HepG2 (cell line): ENCODE measurements around the gene PPP1R9B. TPM values are rescaled to one million over a fixed set of nuclear protein-coding genes. Genes with fewer than 3 reads are reported as not detected.

ENCODE experiments used
- FOXJ3 ChIP-seq: sonication (generic); formaldehyde crosslinking; IDR thresholded peaks from 2 replicates; pipeline ENCODE4 v1.4.0; 2020; ENCODE audit warnings: missing genetic modification reagents, mild to moderate bottlenecking, borderline replicate concordance
- GATA4 ChIP-seq: sonication (generic); IDR thresholded peaks from 2 replicates; pipeline ENCODE4 v1.6.1; 2016; ENCODE audit warnings: antibody characterized with exemption, low read depth, borderline replicate concordance
- GPN1 ChIP-seq: sonication (generic); formaldehyde crosslinking; IDR thresholded peaks from 2 replicates; pipeline ENCODE4 v1.5.1; 2020; ENCODE audit warnings: missing genetic modification reagents, borderline replicate concordance
- MAFG ChIP-seq: sonication (generic); formaldehyde crosslinking; IDR thresholded peaks from 2 replicates; pipeline ENCODE4 v1.5.1; 2020; ENCODE audit warnings: mild to moderate bottlenecking, missing genetic modification reagents
- NFE2 ChIP-seq: sonication (generic); formaldehyde crosslinking; IDR thresholded peaks from 2 replicates; pipeline ENCODE4 v1.4.0; 2020; ENCODE audit warnings: missing genetic modification reagents
- REST ChIP-seq, 2 experiments: IDR thresholded peaks; 2 replicates each; pipeline ENCODE4 v1.6.1; 2011 to 2012; ENCODE audit warnings: low read length in 2 of 2, borderline replicate concordance in 1 of 2, low read depth in 1 of 2, mild to moderate bottlenecking in 1 of 2, moderate library complexity in 1 of 2
- SAFB2 ChIP-seq: sonication (generic); formaldehyde crosslinking; IDR thresholded peaks from 2 replicates; pipeline ENCODE4 v1.5.1; 2020; ENCODE audit warnings: missing genetic modification reagents, low read depth, mild to moderate bottlenecking, borderline replicate concordance
- SMAD9 ChIP-seq: sonication (generic); formaldehyde crosslinking; IDR thresholded peaks from 2 replicates; pipeline ENCODE4 v1.5.1; 2020; ENCODE audit warnings: mild to moderate bottlenecking, missing genetic modification reagents
- THAP8 ChIP-seq: sonication (generic); formaldehyde crosslinking; IDR thresholded peaks from 2 replicates; pipeline ENCODE4 v1.5.1; 2020; ENCODE audit warnings: missing genetic modification reagents, mild to moderate bottlenecking, borderline replicate concordance
- ZBTB14 ChIP-seq: sonication (generic); formaldehyde crosslinking; IDR thresholded peaks from 2 replicates; pipeline ENCODE4 v1.4.0; 2020; ENCODE audit warnings: missing genetic modification reagents
- ZNF354B ChIP-seq: sonication (generic); formaldehyde crosslinking; IDR thresholded peaks from 2 replicates; pipeline ENCODE4 v1.8.0; 2022; ENCODE audit warnings: mild to moderate bottlenecking, missing genetic modification reagents
- ZNF367 ChIP-seq: sonication (generic); formaldehyde crosslinking; IDR thresholded peaks from 2 replicates; pipeline ENCODE4 v1.4.0; 2020; ENCODE audit warnings: missing genetic modification reagents, borderline replicate concordance
- ZNF605 ChIP-seq: sonication (generic); formaldehyde crosslinking; IDR thresholded peaks from 2 replicates; pipeline ENCODE4 v1.8.0; 2022; ENCODE audit warnings: mild to moderate bottlenecking, missing genetic modification reagents
- ZNF839 ChIP-seq: sonication (generic); formaldehyde crosslinking; IDR thresholded peaks from 2 replicates; pipeline ENCODE4 v1.4.0; 2020; ENCODE audit warnings: missing genetic modification reagents, mild to moderate bottlenecking, borderline replicate concordance
- polyA plus RNA-seq, 8 experiments: library from polyadenylated mRNA; depleted of rRNA in 3 of 8; stranded (reverse) in 7 of 8; unstranded in 1 of 8; fragments of >200 nt; fragmentation: Illumina TruSeq in 4 of 8; extraction: Trizol in 4 of 8; gene quantifications; 2 replicates each; pipeline versions ENCODE4 v1.2.1 to v1.2.3, GENCODE V29; 2011 to 2016; ENCODE audit warnings: low read depth in 4 of 8, missing spikeins in 1 of 8, mixed read lengths in 1 of 8; ENCODE audit not compliant: insufficient read depth in 1 of 8
- total RNA-seq, 5 experiments: library from RNA; depleted of rRNA; stranded (reverse); fragments of >200 nt; fragmentation: Illumina TruSeq; extraction: Trizol; gene quantifications; 2 replicates each; pipeline ENCODE4 v1.2.3, GENCODE V29; 2016; ENCODE audit warnings: low read depth in 1 of 5
- TF ChIP-seq, protein P1 (sequence below): IDR thresholded peaks from 2 replicates; pipeline ENCODE4 v1.6.1; 2016; ENCODE audit warnings: missing compliant biosample characterization, missing genetic modification reagents, borderline replicate concordance
- TF ChIP-seq, protein P2 (sequence below): sonication (generic); formaldehyde crosslinking; IDR thresholded peaks from 2 replicates; pipeline ENCODE4 v1.4.0; 2020; ENCODE audit warnings: mild to moderate bottlenecking, missing genetic modification reagents

PPP1R9B gene
- total and polyA plus RNA-seq, 2 of the 13 experiments (the other 11 are each of a cell fraction or from before 2014, with no cell fraction given), result 9.4 to 15.8 TPM

GRCh38 chr17:50151937-50152547, 1.6 kb upstream of the PPP1R9B start (continued):
- no peak for TF ChIP-seq REST (IDR thresholded peaks at IDR 0.05; ENCODE audit: borderline replicate concordance in 1 of 2, low read depth in 1 of 2, low read length in 2 of 2)
- no peak for TF ChIP-seq NFE2 (CRISPR knock-in tag)
- TF ChIP-seq SMAD9, result no peak
- no peak for TF ChIP-seq MAFG (CRISPR knock-in tag)
- TF ChIP-seq ZNF839, result no peak
- TF ChIP-seq GATA4, result no peak
- peak; percentile 81 for TF ChIP-seq ZNF605 (CRISPR knock-in tag)
- TF ChIP-seq ZNF354B (CRISPR knock-in tag), result no peak
- no peak for TF ChIP-seq FOXJ3
- TF ChIP-seq, protein P1, sequence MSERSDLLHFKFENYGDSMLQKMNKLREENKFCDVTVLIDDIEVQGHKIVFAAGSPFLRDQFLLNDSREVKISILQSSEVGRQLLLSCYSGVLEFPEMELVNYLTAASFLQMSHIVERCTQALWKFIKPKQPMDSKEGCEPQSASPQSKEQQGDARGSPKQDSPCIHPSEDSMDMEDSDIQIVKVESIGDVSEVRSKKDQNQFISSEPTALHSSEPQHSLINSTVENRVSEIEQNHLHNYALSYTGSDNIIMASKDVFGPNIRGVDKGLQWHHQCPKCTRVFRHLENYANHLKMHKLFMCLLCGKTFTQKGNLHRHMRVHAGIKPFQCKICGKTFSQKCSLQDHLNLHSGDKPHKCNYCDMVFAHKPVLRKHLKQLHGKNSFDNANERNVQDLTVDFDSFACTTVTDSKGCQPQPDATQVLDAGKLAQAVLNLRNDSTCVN (CRISPR knock-in tag), result no peak
- no peak for TF ChIP-seq ZBTB14
- no peak for TF ChIP-seq GPN1
- TF ChIP-seq, protein P2, sequence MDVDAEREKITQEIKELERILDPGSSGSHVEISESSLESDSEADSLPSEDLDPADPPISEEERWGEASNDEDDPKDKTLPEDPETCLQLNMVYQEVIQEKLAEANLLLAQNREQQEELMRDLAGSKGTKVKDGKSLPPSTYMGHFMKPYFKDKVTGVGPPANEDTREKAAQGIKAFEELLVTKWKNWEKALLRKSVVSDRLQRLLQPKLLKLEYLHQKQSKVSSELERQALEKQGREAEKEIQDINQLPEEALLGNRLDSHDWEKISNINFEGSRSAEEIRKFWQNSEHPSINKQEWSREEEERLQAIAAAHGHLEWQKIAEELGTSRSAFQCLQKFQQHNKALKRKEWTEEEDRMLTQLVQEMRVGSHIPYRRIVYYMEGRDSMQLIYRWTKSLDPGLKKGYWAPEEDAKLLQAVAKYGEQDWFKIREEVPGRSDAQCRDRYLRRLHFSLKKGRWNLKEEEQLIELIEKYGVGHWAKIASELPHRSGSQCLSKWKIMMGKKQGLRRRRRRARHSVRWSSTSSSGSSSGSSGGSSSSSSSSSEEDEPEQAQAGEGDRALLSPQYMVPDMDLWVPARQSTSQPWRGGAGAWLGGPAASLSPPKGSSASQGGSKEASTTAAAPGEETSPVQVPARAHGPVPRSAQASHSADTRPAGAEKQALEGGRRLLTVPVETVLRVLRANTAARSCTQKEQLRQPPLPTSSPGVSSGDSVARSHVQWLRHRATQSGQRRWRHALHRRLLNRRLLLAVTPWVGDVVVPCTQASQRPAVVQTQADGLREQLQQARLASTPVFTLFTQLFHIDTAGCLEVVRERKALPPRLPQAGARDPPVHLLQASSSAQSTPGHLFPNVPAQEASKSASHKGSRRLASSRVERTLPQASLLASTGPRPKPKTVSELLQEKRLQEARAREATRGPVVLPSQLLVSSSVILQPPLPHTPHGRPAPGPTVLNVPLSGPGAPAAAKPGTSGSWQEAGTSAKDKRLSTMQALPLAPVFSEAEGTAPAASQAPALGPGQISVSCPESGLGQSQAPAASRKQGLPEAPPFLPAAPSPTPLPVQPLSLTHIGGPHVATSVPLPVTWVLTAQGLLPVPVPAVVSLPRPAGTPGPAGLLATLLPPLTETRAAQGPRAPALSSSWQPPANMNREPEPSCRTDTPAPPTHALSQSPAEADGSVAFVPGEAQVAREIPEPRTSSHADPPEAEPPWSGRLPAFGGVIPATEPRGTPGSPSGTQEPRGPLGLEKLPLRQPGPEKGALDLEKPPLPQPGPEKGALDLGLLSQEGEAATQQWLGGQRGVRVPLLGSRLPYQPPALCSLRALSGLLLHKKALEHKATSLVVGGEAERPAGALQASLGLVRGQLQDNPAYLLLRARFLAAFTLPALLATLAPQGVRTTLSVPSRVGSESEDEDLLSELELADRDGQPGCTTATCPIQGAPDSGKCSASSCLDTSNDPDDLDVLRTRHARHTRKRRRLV (CRISPR knock-in tag), result no peak
- TF ChIP-seq THAP8, result no peak
- TF ChIP-seq ZNF367, result no peak
- no peak for TF ChIP-seq SAFB2 (CRISPR knock-in tag)
